K562 (cell line): ENCODE data around the gene NLGN3. TPM values are rescaled to one million over a fixed set of nuclear protein-coding genes. Genes with fewer than 3 reads are reported as not detected.
A peak's percentile ranks its signal among the peaks of the same experiment; 100 is the strongest.

ENCODE experiments used
- ASH1L ChIP-seq: fragments of 450-650 bp; IDR thresholded peaks from 2 replicates; pipeline ENCODE4 v1.6.1; 2018; ENCODE audit warnings: borderline replicate concordance, mild to moderate bottlenecking, low read depth; ENCODE audit not compliant: partially characterized antibody
- ELK1 ChIP-seq: sonication (generic); formaldehyde crosslinking; IDR thresholded peaks from 2 replicates; pipeline ENCODE4 v1.8.1; 2022; ENCODE audit warnings: missing genetic modification reagents
- MTA3 ChIP-seq: fragments of 450-650 bp; formaldehyde crosslinking; IDR thresholded peaks from 2 replicates; pipeline ENCODE4 v1.6.1; 2017; ENCODE audit warnings: mild to moderate bottlenecking, borderline replicate concordance
- MTF1 ChIP-seq: fragments of 250-450 bp; sonication (Bioruptor Pico); IDR thresholded peaks from 2 replicates; pipeline ENCODE4 v1.9.0; 2021; ENCODE audit warnings: moderate library complexity, mild to moderate bottlenecking, inconsistent platforms, borderline replicate concordance
- NFE2L1 ChIP-seq: fragments of 450-650 bp; IDR thresholded peaks from 2 replicates; pipeline ENCODE4 v1.6.1; 2016; ENCODE audit warnings: missing genetic modification characterization, low read depth, mild to moderate bottlenecking, missing compliant biosample characterization, moderate library complexity, borderline replicate concordance
- RFX1 ChIP-seq: fragments of 450-650 bp; IDR thresholded peaks from 2 replicates; pipeline ENCODE4 v1.6.1; 2016; ENCODE audit warnings: mild to moderate bottlenecking, moderate library complexity
- SRF ChIP-seq, 2 experiments: fragments of 250-450, 450-650 bp in 1 of 2; sonication (Bioruptor Pico) in 1 of 2; sonication (generic) in 1 of 2; formaldehyde crosslinking; IDR thresholded peaks; 2 replicates each; pipeline versions ENCODE4 v1.5.0 to v1.5.1; 2020 to 2022; ENCODE audit warnings: mild to moderate bottlenecking in 1 of 2, missing genetic modification reagents in 1 of 2
- STAT5A ChIP-seq: IDR thresholded peaks from 2 replicates; pipeline ENCODE4 v1.6.1; 2012; ENCODE audit warnings: low read length, inconsistent platforms, borderline replicate concordance
- TAF1 ChIP-seq: IDR thresholded peaks from 2 replicates; pipeline ENCODE4 v1.6.1; 2011; ENCODE audit warnings: mild to moderate bottlenecking, low read length, moderate library complexity; ENCODE audit not compliant: insufficient read depth, control insufficient read depth, severe bottlenecking; ENCODE audit errors: extremely low read depth
- U2AF1 ChIP-seq: fragments of 200-400 bp; formaldehyde crosslinking; optimal IDR thresholded peaks from 2 replicates; pipeline ENCODE3; 2017; ENCODE audit warnings: mild to moderate bottlenecking, low read depth, low read length, moderate library complexity
- ZNF41 ChIP-seq: fragments of 250-450 bp; sonication (Bioruptor Pico); conservative IDR thresholded peaks from 2 replicates; pipeline ENCODE4 v1.4.0; 2020; ENCODE audit warnings: mild to moderate bottlenecking
- ZNF512 ChIP-seq: IDR thresholded peaks from 2 replicates; pipeline ENCODE4 v1.6.1; 2016; ENCODE audit warnings: missing genetic modification characterization, missing compliant biosample characterization
- ZNF639 ChIP-seq, 2 experiments: fragments of 200-800 bp in 1 of 2; sonication (Bioruptor generic) in 1 of 2; sonication (generic) in 1 of 2; formaldehyde crosslinking in 1 of 2; IDR thresholded peaks in 1 of 2; conservative IDR thresholded peaks in 1 of 2; 2 replicates each; pipeline versions ENCODE4 v1.5.0 to v1.6.1; 2016 to 2020; ENCODE audit warnings: missing compliant biosample characterization in 1 of 2, missing genetic modification characterization in 1 of 2, missing genetic modification reagents in 1 of 2
- ZNF668 ChIP-seq: fragments of 250-450 bp; sonication (Bioruptor Pico); IDR thresholded peaks from 2 replicates; pipeline ENCODE4 v1.8.0; 2022; ENCODE audit warnings: mild to moderate bottlenecking, inconsistent platforms
- ZSCAN29 ChIP-seq: fragments of 450-650 bp; IDR thresholded peaks from 2 replicates; pipeline ENCODE4 v1.6.1; 2017
- polyA plus RNA-seq, 8 experiments: library from polyadenylated mRNA; depleted of rRNA in 4 of 8; stranded (reverse) in 5 of 8; unstranded in 3 of 8; fragments of >200 nt; fragmentation: Nextera tagmentation in 2 of 8; fragmentation: Illumina TruSeq in 1 of 8; extraction: Ambion mirVana in 2 of 8; extraction: Trizol in 1 of 8; gene quantifications; 2 replicates each; pipeline versions ENCODE4 v1.2.1 to v1.2.3, GENCODE V29; 2011 to 2014; ENCODE audit warnings: inconsistent platforms in 1 of 8, missing spikeins in 1 of 8
- total RNA-seq, 7 experiments: library from RNA; depleted of rRNA in 6 of 7; stranded (reverse); fragments of >200 nt in 6 of 7; fragmentation: Illumina TruSeq in 2 of 7; extraction: Trizol in 2 of 7; gene quantifications; 2 replicates each; pipeline versions ENCODE4 v1.2.1 to v1.2.3, GENCODE V29; 2011 to 2021; ENCODE audit warnings: low replicate concordance in 1 of 7

Gene NLGN3
- total and polyA plus RNA-seq, 9 of the 15 experiments (the other 6 are each of a cell fraction or from before 2014, with no cell fraction given) = 0.03 to 0.86 (median 0.25) TPM

- TF ChIP-seq NFE2L1 (tag) (peak; percentile 91), ELK1 (CRISPR knock-in tag) (no peak), ASH1L (peak; percentile 67), ZNF41 (no peak), MTA3 (no peak), U2AF1 (no peak), ZSCAN29 (no peak), RFX1 (no peak), ZNF639 (CRISPR knock-in tag; conservative IDR thresholded peaks at IDR 0.05 in 1 of 2, IDR thresholded peaks at IDR 0.05 in 1 of 2) (0 out of 4 replicates have a peak, but pooled peaks of 1 of the 2 experiments have one; percentile 52), ZNF512 (tag) (no peak), MTF1 (CRISPR knock-in tag) (no peak), SRF (CRISPR knock-in tag; IDR thresholded peaks at IDR 0.05) (peak; percentile 58 to 85; a peak in 2 of 4 replicates), ZNF668 (CRISPR knock-in tag) (no peak), TAF1 (peak; percentile 84), STAT5A (no peak)
These were observed 37.5 kb downstream of the NLGN3 start (continued) for GRCh38 chrX:71181910-71182799.
